ENCODE measurements around the gene MAD1L1.
"Not testable (repeated sequence)": the region's sequence is repeated elsewhere in the genome, so short reads cannot be mapped to it uniquely, and the experiment has no call there.

MAD1L1 gene

DNA sequence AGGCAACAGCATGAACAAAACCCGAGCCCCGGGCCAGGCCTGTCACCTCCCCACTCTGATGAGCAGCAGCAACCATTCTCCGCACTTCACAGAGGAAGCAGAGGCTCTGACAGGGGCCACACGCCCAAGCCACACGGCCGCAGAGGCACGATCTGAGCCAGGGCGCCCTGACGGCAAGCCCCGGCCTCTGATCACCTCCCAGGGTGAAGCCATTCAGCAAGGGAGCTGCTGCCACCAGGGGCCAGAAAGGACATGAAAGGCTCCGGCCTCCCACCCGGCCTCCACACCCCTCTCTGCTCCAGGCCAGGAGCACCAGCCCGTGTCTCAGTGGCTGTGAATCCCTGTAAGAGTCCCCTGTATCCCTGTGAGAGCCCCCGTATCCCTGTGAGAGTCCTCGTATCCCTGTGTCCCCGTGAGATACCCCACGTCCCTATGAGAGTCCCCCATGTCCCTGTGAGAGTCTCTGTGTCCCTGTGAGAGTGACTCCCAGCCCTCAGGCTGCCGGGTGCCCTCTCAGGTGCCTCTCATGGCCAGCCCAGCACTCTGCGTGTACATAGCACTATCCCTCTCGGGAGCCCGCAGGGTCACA, 187.8 kb downstream of the MAD1L1 start:
- no peak for DNase-seq (ENCODE audit: low read depth)

DNA sequence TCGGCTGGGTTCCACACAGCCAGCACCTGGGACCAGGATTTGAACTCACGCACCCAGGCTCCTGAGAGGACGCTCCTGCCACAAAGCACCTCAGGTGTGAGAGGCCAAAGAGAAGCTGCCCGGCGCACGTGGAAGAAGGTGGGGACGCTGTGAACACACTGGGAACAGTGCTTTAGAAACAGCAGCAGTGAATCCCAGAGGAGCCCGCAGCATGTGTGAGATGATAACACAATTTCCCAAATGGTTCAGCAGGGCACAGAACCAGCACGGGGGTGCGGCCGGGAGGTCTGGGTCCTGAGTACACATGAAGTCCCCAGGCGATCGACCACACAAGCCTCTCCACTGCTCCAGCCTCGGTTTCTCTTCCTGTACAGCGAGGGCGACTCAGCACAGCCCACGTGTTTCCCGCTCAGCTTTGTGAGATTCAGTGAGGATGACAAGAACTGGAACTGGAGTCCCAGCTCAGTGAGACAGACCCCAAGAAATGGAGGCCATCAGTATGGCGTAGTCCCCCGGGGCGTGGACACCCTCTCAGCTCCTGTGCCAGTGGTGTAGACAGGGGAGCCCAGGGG, 188.3 kb downstream of the MAD1L1 start:
- no peak for DNase-seq (ENCODE audit: low read depth)

DNA sequence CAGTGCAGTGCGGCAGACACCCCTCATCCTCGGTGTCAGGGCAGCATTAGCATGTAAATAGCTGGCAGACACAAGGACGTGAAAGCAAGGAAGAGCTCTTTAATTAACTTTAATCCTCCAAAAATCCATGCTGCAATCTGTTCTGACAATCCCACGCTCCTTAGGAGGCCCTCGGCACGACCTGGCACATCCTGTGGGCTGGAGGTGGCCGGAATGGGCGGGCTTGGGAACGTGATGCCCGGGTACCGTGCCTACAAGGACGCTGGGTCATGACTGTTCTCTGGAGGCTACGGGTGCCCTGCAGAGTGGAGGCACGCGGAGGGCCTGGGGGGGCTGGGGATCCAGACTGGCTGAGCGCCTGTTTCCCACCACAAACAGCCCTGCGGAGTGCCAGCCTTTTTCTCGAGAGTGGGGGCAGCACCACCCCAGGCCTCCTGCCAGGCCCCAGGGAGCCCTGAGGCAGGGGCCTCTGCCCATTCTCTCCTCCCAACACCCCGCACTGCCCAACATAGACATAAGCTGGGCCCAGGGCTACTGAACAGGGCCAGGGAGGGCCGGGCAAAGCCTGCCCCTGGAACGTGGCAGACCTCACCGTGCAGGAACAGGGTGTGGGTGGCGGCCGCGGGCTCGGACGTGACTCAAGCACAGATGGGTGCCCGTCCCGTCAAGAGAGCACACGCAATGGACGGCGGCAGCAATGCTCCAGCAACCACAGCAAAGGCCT, 189.3 kb downstream of the MAD1L1 start:
- DNase-seq (ENCODE audit: low read depth), result no peak

DNA sequence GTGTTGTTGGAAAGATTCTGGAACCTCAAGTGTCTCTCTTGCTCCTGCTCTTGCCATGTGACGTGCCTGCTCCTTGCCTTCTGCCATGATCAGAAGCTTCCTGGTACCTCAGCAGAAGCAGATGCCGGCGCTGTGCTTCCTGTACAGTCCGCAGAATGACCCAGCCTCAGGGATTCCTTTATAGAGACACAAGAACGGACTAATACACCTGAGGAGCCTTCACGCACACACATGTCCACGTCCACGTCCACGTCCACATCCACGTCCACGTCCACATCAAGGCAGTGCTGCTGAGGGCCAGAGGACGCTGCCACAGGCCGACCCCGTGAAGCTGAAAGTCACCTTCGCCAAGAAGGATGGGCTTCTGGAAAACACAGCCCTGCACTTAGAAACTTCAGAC, 190.1 kb downstream of the MAD1L1 start:
- no peak for DNase-seq (ENCODE audit: low read depth)

DNA sequence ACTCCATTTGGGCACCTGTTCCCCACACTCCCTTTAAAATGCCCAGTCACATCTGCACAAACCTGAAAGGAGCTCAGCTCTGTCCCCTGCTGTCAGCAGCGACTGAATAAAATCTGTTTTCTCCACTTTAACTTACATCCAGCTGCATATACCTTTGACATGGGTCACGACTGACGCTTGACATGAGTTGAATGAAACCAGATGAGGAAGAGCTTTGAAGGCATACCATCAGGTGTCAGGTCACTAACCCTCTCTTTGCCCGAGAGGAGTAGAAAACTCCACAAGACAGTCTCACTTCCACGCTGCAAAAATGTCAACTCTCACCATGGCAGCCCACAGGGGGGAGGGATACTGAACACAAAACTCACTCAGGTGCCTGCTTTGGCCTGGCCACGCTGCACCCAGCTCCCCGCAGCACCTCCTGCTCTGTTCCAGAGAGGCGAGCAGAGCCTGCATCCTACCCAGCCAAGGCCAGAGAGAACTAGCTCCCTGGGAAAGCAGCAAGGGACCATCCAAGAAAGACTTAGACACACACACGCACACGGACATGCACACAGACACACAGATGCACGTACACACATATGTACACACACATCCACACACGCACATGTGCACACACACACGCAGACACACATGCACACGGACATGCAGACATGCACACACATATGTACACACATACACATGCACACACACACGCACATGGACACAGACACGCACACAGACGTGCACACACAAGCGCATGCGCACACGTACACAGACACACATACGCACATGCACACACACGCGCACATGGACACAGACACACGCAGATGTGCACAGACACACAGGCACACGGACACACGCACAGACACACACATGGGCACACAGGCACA, 191.0 kb downstream of the MAD1L1 start:
- DNase-seq (ENCODE audit: low read depth), result no peak

DNA sequence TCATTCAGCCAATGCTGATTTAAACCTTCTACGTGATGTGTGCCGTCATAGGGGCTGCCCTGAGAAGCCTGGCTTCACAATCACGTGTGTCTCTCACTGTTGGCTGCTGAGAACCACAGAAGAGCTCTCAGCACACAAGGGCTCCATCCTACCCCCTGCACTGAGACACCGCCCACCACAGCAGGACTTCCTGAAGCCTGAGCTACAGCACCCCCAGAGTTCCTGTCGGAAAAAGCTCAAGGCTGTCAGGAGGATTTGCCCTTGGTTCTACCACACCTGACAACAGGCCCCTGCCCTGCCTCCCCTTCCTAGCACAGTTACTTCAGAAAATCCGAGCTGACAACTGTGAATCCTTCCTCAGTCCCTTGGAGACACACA, 191.9 kb downstream of the MAD1L1 start:
- no peak for DNase-seq (ENCODE audit: low read depth)

DNA sequence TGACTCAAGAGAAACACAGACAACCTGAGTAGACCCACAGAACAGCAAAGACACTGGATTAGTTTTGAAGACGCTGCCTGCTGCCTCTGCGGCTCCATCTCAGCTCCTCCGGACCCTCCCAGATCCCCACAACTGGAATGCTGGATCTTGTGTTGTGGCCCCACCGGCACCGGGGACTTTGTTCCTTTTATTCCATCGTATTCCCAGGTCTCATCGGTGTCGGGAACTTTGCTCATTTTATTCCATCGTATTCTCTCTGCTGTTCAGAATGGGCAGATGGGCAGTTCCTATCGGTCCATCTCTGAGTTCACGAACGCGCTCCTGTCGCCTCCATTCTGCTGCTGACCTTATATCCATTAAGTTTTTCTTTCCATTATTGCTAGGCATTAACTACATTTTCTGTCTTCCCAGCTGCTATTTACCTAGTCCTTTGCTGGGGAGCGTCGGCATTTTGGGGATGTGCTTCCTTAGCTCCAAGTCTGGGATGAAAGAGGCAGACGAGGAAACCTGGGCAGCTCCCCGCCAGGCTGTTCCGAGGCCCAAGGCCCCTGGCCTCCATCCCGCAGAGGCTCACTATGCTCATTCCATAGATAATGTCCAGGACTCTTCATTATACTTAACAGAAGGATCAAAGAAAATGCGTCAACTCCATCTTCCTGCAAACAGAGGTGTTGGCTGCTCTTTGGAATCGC, 192.4 kb downstream of the MAD1L1 start:
- no peak for DNase-seq (ENCODE audit: low read depth)

DNA sequence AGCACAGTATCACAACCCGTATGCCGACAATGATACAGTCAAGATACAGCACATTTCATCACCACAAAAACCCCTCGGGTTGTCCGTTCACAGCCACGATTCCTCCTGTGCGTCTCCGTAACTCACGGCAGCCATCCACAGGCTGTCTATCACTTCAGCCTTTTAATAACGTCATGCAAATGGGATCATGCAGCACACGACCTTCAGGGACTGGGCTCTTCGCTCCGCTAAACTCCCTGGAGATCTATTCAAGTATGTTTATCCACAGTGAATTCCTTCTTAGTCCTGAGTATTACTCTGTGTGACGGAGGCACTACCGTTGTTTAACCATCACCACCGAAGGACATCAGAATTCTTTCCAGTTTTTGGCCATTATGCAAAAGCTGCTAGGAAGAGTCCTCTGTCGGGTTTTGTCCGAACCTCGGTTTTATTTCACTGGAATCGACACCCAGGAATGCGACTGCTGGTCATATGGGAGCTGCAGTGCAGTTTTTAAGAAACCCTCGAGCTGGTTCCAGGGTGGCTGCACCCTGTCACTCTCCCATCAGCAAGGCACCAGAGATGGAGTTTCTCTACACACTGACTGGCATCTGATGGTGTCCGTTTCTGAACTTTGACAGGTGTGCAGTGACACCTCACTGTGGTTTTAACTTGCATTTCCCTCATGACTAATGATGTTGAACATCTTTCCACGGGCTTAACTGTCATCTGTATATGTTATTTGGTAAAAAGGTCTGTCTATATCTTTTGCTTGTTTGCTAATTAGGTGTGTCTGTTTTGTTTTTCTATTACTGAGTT, 193.6 kb downstream of the MAD1L1 start:
- DNase-seq (ENCODE audit: low read depth), result no peak

DNA sequence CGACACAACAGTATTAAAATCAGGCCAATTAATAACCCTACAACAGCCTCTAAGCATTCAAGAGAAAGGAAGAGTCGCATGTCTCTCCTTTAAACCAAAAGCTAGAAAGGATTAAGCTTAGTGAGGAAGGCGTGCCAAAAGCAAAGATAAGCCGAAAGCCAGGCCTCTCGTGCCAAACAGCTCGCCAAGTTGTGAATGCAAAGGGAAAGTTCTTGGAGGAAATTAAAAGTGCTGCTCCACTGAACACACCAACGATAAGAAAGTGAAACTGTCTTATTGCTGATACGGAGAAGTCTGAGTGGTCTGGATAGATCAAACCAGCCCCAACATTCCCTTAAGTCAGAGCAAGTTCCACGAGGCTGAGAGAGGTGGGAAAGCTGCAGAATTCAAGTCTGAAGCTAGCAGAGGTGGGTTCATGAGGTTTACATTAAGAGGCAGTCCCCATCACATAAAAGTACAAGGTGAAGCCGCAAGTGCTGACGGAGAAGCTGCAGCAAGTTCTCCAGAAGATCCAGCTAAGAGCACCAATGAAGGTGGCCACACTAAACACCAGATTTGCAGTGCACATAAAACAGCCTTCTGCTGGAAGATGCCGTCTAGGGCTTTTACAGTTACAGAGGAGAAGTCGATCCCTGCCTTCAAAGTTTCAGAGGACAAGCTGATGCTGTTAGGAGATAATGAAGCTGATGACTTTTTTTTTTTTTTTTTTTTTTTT, 194.8 kb downstream of the MAD1L1 start:
- DNase-seq (ENCODE audit: low read depth), result no peak

DNA sequence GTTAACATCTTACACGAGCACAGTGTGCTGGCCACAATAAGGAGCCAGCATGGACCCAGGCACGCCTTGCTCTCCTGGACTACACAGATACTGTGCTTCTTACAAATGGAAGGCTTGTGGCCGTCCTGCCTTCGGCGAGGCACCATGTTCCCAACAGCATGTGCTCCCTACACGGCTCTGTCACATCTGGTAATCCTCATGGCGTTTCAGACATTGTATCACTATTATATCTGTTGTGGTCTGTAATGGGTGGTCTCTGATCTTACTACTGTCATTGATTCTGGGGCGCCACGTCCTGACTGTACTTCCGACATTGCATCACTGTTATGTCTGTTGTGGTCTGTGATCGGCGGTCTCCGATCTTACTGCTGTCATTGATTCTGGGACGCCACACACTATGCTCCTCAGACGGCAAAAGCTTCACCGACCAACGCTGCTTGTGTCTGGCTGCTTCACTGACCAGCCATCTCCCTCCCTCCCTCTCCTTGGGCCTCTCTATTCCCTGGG, 195.4 kb downstream of the MAD1L1 start:
- DNase-seq (ENCODE audit: low read depth), result no peak

DNA sequence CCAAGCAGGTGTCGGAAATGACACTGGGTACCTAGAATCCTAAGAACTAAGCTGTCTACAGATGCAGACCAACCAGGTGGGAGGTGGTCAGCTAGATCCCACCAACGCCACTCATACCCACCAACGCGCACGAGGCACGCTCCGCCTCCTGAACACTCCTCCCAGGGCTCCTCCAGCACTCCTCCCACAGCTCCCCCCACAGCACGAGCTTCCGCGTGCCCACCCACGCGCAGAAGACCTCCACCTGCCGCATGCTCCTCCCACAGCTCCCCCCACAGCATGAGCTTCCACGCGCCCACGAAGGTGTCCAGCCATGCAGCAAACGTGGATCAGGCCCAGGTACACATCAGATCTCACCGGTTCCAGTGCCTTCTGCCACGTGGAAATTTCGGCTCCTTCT, 196.0 kb downstream of the MAD1L1 start:
- no peak for DNase-seq (ENCODE audit: low read depth)

DNA sequence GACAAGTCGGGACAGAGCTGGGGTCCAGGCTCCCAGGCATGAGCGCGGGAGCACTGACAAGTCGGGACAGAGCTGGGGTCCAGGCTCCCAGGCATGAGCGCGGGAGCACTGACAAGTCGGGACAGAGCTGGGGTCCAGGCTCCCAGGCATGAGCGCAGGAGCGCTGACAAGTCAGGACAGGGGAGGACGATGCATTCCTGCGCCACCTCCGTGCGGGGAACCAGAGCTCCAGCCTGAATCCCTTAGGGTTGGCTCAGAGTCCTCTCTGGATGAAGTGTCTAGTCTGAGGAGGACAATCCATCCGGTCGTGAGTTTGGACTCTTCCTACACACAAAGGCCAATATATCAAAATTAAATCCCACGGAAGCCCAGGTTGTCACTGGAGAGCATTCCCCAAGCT, 196.5 kb downstream of the MAD1L1 start:
- not testable (repeated sequence) for DNase-seq (ENCODE audit: low read depth)

DNA sequence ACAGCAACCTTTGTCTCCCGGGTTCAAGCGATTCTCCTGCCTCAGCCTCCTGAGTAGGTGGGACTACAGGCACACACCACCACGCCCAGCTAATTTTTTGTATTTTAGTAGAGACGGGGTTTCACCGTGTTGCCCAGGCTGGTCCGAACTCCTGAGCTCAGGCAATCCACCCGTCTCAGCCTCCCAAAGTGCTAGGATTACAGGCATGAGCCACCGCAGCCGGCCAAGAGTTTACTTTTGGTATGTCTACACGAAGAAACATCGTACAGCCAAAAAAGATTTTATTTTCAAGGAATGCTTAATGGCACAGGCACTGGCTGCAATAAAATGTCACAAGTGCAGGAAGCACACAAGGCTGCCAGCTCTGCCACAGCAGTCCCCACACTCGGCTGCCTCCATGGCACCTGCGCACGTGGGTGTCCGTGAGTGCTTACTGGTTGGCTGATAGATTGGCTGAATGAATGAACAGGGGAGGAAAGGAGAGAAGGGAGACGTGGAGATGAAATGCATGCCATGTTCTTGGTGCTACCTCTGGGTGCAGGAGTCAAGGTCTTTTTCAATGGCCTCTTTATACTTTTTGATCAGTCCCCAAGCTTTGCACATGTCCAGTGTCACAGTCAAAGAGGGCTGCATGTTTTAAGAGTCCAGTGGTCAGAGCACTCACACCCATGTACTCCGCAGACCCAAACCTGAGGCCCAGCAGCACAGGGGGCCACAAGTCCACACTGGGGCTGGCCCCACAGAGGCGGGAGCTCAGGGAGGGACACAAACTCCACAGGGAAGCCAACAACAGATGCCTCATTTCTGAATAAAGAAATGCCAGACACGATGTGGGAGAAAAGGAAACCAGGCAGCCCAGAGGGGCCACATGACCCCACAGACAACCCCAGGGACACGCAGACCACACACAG, 198.2 kb downstream of the MAD1L1 start:
- DNase-seq (ENCODE audit: low read depth), result no peak

DNA sequence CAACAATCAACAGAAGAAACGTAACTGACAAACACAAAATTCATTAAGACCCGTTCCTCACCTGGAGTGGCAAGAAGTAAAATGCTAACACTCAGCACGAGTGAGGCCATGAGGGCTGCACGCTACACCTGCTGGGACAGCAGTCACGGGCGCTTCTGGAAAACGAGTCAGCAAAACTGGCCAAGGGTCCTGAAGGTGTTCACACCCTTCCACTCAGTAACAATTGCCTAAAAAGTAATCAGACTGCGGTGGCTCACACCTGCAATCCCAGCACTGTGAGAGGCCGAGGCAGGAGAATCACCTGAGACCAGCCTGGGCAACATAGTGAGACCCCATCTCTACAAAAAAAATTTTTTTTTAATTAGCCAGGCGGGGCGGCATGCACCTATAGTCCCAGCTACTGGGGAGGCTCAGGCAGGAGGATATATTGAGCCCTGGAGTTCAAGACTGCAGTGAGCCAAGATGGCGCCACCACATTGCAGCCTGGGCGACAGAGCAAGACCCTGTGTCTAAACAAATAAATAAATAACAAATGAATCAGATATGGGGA, 199.1 kb downstream of the MAD1L1 start:
- DNase-seq (ENCODE audit: low read depth), result no peak

DNA sequence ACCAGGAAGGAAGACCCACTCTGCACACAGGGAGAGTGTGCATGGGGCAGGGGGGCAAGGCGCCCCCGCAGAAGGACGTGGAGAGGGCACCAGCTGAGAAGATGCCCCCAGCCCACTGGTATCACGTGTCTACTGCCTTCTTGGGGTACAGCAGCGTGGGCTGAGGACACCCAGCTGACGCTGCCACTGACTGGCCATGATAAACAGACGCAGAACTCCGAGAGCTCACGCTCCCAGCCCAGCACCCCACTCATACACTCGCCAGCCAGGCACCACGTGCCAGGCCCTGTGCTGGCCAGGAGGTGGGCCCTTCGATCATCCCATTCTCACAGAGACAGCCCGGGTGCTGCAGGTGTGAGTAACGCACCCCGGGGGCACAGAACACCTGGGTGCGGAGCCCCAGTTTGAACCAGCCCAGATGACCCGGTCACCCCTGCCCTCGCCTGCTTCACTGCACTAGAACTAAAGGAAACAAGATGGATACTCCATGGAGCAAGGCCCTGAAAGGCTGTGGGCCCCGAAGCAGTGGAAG, 199.8 kb downstream of the MAD1L1 start:
- no peak for DNase-seq (ENCODE audit: low read depth)

DNA sequence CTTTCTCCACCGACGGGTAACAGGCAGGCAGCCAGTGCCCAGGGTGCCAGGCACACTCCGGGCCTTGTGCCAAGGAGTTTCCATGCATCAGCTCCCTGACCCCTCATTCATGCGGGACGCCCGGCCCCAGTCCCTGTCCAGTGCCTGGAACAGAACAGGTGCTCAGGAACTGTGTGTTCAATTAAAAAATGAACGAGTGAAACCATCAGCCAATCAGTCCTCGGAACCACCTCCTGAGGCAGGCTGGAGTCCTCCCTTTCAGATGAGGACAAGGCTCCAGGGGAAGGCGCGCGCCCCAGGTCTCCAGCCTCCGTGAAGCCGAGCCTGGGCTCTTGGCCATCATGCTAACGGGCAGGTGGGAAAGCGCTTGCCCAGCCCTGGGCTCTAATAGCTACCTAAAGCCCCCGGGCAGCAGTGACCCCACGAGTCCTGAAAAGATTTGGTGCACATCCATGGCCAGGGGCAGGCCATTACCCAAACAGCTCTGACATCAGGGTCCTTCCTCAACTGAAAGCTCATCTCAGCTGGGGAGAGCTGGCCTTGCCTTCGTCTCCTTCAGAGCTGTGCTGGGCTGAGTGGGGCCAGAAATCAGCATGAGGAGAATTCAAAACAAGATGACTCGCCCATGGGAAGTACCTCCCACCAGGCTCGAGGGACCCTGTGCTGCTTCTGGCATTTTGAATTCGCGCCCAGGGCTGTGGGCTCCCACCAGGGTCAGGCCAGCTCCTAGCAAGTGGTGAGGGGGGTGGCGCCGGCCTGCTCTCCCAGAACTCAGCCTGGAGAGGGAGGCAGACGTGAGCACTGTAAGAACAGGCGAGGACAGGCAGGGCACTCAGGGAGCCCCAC, 200.5 kb downstream of the MAD1L1 start:
- no peak for DNase-seq (ENCODE audit: low read depth)

DNA sequence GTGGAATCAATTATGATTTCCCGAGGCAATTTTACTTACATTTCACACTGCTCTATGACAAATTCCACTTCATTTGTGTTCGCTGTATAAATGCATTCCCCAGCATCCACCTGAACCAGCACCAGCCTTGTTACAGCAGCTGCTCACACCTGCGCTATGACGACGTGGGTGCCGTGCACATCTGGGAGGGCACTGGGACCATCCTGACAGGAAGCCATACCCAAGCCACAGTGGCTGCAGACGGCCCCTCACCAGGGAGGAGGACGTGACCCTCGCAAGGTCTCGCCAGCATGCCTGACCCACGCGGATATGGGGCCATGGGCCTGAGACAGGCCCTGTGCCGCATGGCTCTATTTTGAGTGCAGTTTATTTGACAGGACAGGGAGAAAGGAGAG, 201.3 kb downstream of the MAD1L1 start:
- DNase-seq (ENCODE audit: low read depth), result no peak
